ENCODE data around the gene MKNK2.

DNA sequence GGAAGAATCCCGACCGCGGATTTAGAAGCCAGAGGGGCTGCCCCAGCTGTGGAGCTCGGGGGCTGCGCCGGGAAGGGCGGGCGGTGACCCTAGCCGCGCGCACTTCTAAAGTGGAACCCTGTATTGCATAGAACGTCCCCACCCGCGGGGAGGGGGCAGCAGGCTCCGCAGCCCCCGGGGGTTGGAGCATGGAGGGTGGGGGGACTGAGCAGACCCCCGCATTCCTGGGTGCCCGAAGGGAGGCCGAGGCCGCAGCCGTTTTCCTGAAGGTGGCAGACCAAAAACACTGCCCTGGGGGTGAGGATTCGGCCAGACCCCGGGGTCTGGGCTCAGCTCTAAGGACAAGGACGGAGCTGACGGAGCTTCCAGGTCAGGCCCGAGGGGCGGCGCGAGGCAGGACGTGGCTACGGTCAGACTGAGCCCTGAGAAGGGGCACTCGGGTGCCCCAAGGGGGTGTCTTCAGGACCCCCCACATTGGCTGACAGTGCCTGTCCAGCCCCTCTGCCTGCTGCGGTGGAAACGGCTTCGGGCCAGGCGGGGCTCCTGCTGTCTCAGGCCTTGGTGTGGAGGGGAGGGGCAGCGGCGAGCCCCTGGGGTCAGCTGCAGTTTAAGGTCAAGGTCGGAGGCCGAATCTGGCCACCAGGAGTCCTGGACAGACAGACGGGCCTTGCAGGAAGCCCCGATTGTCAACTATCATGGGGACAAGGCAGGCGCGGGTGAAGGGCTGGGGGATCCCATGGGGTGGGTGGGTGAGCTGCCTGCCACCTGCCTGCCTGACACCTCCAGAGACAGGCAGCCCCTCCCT, 12.6 kb downstream of the MKNK2 start:
- TF ChIP-seq, protein P1, sequence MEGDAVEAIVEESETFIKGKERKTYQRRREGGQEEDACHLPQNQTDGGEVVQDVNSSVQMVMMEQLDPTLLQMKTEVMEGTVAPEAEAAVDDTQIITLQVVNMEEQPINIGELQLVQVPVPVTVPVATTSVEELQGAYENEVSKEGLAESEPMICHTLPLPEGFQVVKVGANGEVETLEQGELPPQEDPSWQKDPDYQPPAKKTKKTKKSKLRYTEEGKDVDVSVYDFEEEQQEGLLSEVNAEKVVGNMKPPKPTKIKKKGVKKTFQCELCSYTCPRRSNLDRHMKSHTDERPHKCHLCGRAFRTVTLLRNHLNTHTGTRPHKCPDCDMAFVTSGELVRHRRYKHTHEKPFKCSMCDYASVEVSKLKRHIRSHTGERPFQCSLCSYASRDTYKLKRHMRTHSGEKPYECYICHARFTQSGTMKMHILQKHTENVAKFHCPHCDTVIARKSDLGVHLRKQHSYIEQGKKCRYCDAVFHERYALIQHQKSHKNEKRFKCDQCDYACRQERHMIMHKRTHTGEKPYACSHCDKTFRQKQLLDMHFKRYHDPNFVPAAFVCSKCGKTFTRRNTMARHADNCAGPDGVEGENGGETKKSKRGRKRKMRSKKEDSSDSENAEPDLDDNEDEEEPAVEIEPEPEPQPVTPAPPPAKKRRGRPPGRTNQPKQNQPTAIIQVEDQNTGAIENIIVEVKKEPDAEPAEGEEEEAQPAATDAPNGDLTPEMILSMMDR (IDR thresholded peaks at IDR 0.05), result no peak
- TF ChIP-seq POLR2A (IDR thresholded peaks at IDR 0.05), result no peak

All from uterus (tissue), 2 donors.